Measurements from ENCODE around the gene SH3BGRL2.

DNA sequence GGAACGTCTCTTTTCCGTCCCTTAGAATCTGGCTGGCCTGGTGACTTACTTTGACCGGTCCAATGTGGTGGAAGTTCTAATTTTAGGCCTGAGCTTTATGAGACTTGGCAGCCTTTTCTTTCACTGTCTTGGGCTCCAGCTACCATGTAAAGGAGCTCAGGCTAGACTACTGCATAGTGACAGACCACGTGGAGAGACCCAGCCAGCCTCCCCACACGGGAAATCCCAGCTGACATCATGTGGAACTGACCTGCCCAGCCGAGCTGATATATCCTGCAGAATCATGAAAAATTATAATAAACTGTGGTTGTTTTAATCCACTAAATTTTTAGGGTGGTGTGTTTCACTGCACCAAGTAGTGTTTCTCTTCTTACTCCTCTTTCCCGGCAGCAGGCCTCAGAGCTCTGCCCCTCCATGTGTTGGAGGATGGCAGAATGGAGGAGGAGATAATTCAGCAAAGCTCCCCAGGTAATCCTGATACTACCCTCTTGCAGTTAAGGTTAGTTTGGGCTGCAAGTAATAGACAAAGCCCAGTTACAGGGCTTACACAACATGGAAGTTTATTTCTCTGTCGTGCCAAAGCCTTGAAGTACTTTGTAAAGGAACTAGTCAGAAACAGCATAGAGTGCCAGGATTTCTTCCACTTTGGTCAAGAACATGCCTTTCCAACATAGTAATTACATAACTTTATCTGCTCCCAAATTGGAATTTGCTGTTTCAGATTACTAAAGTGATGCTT, 87.5 kb downstream of the SH3BGRL2 start:
- TF ChIP-seq, protein P1, sequence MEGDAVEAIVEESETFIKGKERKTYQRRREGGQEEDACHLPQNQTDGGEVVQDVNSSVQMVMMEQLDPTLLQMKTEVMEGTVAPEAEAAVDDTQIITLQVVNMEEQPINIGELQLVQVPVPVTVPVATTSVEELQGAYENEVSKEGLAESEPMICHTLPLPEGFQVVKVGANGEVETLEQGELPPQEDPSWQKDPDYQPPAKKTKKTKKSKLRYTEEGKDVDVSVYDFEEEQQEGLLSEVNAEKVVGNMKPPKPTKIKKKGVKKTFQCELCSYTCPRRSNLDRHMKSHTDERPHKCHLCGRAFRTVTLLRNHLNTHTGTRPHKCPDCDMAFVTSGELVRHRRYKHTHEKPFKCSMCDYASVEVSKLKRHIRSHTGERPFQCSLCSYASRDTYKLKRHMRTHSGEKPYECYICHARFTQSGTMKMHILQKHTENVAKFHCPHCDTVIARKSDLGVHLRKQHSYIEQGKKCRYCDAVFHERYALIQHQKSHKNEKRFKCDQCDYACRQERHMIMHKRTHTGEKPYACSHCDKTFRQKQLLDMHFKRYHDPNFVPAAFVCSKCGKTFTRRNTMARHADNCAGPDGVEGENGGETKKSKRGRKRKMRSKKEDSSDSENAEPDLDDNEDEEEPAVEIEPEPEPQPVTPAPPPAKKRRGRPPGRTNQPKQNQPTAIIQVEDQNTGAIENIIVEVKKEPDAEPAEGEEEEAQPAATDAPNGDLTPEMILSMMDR (IDR thresholded peaks at IDR 0.05; ENCODE audit: insufficient read depth, low read length), result no peak
- TF ChIP-seq POLR2AphosphoS5 (IDR thresholded peaks at IDR 0.05; ENCODE audit: low read depth) (no peak), SPI1 (IDR thresholded peaks at IDR 0.05; ENCODE audit: borderline replicate concordance, low read depth) (no peak), REST (IDR thresholded peaks at IDR 0.05; ENCODE audit: insufficient replicate concordance, low read depth) (no peak), GABPA (IDR thresholded peaks at IDR 0.05; ENCODE audit: low read depth) (no peak)
